Astrocyte (in vitro differentiated cells and primary cell): ENCODE data around the gene VSTM4.

ENCODE experiments used
- EZH2 ChIP-seq: IDR thresholded peaks from 2 replicates; pipeline ENCODE4 v1.6.1; 2012; ENCODE audit warnings: mild to moderate bottlenecking, low read length, inconsistent platforms; ENCODE audit not compliant: insufficient read depth
- TF ChIP-seq, protein P1 (sequence below): IDR thresholded peaks from 2 replicates; pipeline ENCODE4 v1.5.1; 2011; ENCODE audit warnings: low read depth, mild to moderate bottlenecking, inconsistent platforms, low read length, moderate library complexity; ENCODE audit not compliant: insufficient read depth

- TF ChIP-seq, protein P1, sequence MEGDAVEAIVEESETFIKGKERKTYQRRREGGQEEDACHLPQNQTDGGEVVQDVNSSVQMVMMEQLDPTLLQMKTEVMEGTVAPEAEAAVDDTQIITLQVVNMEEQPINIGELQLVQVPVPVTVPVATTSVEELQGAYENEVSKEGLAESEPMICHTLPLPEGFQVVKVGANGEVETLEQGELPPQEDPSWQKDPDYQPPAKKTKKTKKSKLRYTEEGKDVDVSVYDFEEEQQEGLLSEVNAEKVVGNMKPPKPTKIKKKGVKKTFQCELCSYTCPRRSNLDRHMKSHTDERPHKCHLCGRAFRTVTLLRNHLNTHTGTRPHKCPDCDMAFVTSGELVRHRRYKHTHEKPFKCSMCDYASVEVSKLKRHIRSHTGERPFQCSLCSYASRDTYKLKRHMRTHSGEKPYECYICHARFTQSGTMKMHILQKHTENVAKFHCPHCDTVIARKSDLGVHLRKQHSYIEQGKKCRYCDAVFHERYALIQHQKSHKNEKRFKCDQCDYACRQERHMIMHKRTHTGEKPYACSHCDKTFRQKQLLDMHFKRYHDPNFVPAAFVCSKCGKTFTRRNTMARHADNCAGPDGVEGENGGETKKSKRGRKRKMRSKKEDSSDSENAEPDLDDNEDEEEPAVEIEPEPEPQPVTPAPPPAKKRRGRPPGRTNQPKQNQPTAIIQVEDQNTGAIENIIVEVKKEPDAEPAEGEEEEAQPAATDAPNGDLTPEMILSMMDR, result no peak
- no peak for TF ChIP-seq EZH2
These were observed 47.5 kb upstream of the VSTM4 start for GRCh38 chr10:49162761-49163310.
